Nephron progenitor cell (in vitro differentiated cells): ENCODE data around the gene FNDC3B.

Source experiments
- DNase-seq: peaks from one replicate; pipeline ENCODE4 v3.0.0; 2021
- H3K27ac Mint-ChIP-seq: 2 replicates; pipeline ENCODE4 v1.8.0; 2021; ENCODE audit warnings: mild to moderate bottlenecking, moderate library complexity, mixed read lengths
- H3K27me3 Mint-ChIP-seq: 2 replicates; pipeline ENCODE4 v1.8.0; 2021; ENCODE audit warnings: mild to moderate bottlenecking, low read depth, mixed read lengths; ENCODE audit not compliant: poor library complexity
- H3K36me3 Mint-ChIP-seq: 2 replicates; pipeline ENCODE4 v1.8.0; 2021; ENCODE audit warnings: low read depth, mixed read lengths
- H3K4me1 Mint-ChIP-seq: 2 replicates; pipeline ENCODE4 v1.8.0; 2021; ENCODE audit warnings: mixed read lengths
- H3K4me3 Mint-ChIP-seq: 2 replicates; pipeline ENCODE4 v1.8.0; 2021; ENCODE audit warnings: mild to moderate bottlenecking, moderate library complexity, mixed read lengths
- H3K9me3 Mint-ChIP-seq: 2 replicates; pipeline ENCODE4 v1.8.0; 2021; ENCODE audit warnings: mild to moderate bottlenecking, moderate library complexity, mixed read lengths
- TF ChIP-seq, protein P1 (sequence below): fragments of 200-600 bp; sonication (generic); IDR thresholded peaks from 2 replicates; pipeline ENCODE4 v1.5.0; 2021; ENCODE audit warnings: antibody characterized with exemption

The FNDC3B gene

DNA sequence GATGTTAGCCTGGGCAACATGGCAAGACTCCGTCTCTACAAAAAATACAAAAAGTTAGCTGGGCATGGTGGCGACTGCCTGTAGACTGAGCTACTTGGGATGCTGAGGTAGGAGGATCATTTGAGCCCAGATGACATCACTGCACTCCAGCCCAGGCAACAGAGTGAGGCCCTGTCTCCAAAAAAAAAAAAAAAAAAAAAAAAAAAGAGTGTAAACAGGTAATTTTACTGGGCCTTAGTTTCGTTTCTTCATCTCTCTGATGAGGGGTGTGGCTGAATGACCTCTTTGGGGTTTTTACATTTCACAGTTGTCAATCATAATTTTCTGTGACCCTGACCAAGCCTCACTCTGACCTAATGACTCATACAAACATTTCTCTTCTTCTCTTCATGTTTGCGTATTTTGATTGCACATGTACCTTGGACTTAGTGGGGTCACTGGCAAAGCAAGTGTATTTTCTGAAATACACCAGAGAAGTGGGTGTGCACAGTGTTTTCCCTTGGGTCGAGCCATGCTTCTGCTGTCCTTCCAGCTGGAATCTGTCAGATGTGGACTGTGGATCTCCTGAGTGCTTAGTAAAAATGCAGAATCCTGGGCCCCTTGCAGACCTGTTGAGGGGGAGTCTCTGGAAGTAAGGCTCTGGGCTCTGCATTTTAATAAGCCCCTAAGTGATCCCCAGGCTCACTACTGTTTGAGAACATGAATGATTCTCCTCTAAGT lies 140.5 kb downstream of the FNDC3B start:
- H3K9me3 Mint-ChIP-seq: no peaks in the 10 kb centered on the region
- peaks cover 33% of the 10 kb centered on the region for H3K36me3 Mint-ChIP-seq
- H3K27me3 Mint-ChIP-seq: peaks cover 6% of the 10 kb centered on the region
- no peak overlapping the region for H3K4me3 Mint-ChIP-seq
- TF ChIP-seq, protein P1, sequence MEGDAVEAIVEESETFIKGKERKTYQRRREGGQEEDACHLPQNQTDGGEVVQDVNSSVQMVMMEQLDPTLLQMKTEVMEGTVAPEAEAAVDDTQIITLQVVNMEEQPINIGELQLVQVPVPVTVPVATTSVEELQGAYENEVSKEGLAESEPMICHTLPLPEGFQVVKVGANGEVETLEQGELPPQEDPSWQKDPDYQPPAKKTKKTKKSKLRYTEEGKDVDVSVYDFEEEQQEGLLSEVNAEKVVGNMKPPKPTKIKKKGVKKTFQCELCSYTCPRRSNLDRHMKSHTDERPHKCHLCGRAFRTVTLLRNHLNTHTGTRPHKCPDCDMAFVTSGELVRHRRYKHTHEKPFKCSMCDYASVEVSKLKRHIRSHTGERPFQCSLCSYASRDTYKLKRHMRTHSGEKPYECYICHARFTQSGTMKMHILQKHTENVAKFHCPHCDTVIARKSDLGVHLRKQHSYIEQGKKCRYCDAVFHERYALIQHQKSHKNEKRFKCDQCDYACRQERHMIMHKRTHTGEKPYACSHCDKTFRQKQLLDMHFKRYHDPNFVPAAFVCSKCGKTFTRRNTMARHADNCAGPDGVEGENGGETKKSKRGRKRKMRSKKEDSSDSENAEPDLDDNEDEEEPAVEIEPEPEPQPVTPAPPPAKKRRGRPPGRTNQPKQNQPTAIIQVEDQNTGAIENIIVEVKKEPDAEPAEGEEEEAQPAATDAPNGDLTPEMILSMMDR: no peak
- H3K4me1 Mint-ChIP-seq: peaks cover 66% of the 10 kb centered on the region
- DNase-seq: no peak
- peak overlapping the region; percentile 34 for H3K27ac Mint-ChIP-seq

DNA sequence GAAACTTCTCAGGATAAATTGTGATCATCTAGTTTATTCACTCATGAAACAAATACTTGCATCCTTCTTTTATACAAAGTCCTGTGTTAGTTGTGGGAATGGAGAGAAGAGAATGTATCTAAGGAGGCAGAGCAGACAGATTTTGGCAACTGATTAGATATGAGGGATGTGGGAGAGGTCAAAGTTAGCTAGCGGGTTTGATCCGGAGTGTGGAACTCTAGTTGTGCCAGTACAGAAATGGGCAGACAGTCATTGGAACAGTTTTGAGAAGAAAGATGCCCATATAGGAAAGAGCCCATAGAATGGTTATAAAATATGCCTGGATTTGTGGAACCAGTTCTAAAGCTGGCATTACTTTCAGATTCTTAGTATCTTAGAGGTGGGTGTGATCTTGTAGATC lies 141.1 kb downstream of the FNDC3B start:
- Mint-ChIP-seq H3K36me3 (peaks cover 33% of the 10 kb centered on the region), H3K9me3 (no peaks in the 10 kb centered on the region), H3K27ac (no peak overlapping the region), H3K4me1 (peaks cover 66% of the 10 kb centered on the region), H3K27me3 (no peaks in the 10 kb centered on the region), H3K4me3 (no peak overlapping the region)
- DNase-seq: no peak
- TF ChIP-seq, protein P1: no peak

DNA sequence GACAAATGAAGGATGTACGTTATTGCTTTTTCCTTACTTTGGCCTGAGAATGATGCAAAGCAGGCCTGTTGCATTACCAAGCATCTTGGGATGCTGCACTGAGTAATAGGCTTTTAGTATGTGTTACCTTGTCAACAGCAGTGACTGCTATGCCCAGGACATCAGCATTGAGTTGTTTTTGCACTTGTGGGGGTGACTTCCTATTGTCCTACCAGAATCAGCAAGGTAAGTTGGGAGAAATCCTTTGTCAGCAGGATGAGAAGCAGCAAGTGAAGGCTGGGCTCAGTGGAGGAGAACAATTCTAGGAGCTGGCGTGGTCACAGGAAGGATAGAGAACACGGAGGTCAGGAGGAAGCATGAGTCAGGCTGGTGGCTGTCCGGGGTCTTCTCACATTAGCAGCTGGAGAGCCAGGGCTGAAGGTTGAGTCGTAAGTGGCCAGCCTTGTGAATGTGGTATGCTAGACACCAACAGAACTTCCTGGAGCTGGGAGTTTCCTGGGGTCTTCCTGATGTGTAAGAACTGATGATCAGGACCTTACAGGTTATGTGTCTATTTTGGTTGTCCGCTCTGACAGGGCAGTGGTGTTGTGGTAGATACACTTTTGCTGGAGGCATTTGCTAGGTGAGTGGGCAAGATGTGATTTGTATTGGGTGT lies 142.7 kb downstream of the FNDC3B start:
- peaks cover 41% of the 10 kb centered on the region for H3K36me3 Mint-ChIP-seq
- DNase-seq: no peak
- no peaks in the 10 kb centered on the region for H3K27me3 Mint-ChIP-seq
- TF ChIP-seq, protein P1: no peak
- no peaks in the 10 kb centered on the region for H3K9me3 Mint-ChIP-seq
- peaks cover 53% of the 10 kb centered on the region for H3K4me1 Mint-ChIP-seq
- peak overlapping the region; percentile 60 for H3K27ac Mint-ChIP-seq
- no peak overlapping the region for H3K4me3 Mint-ChIP-seq

DNA sequence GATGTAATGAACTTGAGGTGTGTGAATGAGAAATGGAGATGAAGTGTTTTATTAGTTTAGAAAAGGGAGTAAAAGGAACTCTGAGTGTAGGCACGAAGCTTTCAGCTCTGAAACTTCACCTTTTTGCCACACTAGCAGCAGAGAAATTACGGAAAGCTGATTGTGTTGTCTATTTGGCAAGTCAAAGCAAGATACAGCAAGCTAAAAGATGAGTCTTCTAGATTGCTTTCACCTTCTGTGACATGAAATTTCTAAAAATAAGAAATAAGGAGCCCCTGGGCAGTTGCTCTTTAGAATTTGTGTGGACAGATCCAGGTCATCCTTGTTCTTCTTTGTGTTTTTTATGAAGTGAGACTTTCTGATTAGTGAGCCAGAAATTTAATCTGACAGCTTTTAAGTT lies 143.4 kb downstream of the FNDC3B start:
- H3K27ac Mint-ChIP-seq: peak overlapping the region; percentile 60
- TF ChIP-seq, protein P1: no peak
- H3K27me3 Mint-ChIP-seq: no peaks in the 10 kb centered on the region
- DNase-seq: no peak
- H3K36me3 Mint-ChIP-seq: peaks cover 43% of the 10 kb centered on the region
- H3K4me3 Mint-ChIP-seq: no peak overlapping the region
- H3K4me1 Mint-ChIP-seq: peaks cover 53% of the 10 kb centered on the region
- H3K9me3 Mint-ChIP-seq: no peaks in the 10 kb centered on the region

DNA sequence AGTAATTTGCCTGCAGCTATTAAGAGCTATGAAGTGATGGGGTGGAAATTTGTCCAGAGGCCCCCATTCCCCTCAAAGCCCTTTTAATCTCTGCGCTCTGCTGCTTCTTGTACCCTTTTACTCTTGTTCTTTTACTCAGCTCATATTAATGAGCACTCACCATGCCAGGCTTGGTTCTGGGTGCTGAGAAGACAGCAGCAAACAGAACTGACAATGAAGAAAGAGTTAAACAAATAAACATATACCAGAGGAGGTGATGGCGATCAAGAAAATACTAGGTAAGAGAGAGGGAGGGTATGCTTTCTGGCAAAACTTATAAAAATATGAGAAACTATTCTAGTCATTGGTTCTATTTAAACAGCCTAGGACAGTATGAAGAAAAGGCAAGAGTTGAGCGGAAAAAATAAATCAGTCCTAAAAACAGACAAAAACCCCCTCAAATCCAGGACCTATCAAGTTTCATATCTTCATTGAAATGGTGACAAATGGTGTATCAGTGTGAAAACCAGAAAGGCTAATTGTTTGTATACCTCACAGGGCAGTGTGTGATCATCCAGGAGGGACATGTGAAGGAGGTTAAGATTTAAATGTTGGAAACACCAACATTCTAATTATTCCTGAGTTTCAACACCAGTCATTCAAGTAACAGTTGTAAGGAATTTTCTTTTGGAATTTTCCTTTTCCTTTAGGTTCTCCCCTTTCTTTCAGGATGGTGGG lies 144.9 kb downstream of the FNDC3B start:
- TF ChIP-seq, protein P1: no peak
- no peaks in the 10 kb centered on the region for H3K9me3 Mint-ChIP-seq
- no peaks in the 10 kb centered on the region for H3K27me3 Mint-ChIP-seq
- H3K27ac Mint-ChIP-seq: peak overlapping the region; percentile 30
- no peak overlapping the region for H3K4me3 Mint-ChIP-seq
- no peak for DNase-seq
- peaks cover 41% of the 10 kb centered on the region for H3K36me3 Mint-ChIP-seq
- H3K4me1 Mint-ChIP-seq: peaks cover 52% of the 10 kb centered on the region
